ENCODE data around the gene TBC1D24.
A peak's percentile ranks its signal among the peaks of the same experiment; 100 is the strongest.
"Not testable (repeated sequence)": the region's sequence is repeated elsewhere in the genome, so short reads cannot be mapped to it uniquely, and the experiment has no call there.

Gene TBC1D24

GRCh38 chr16:2535625-2536013 lies 60.7 kb downstream of the TBC1D24 start:
- Histone ChIP-seq H3K4me3 (ENCODE audit: low read depth in 1 of 2, low read length in 2 of 2) (no peak overlapping the region), H3K27me3 (ENCODE audit: insufficient read depth, low read length, poor library complexity) (no peaks in the 10 kb centered on the region), H3K9me3 (ENCODE audit: insufficient read depth, low read length, severe bottlenecking) (no peaks in the 10 kb centered on the region), H2AFZ (ENCODE audit: low read depth, low read length) (no peak overlapping the region), H3K4me2 (ENCODE audit: insufficient read depth, low read length) (no peak overlapping the region), H3K4me1 (ENCODE audit: insufficient read depth, low read length) (peaks cover 54% of the 10 kb centered on the region), H3K36me3 (ENCODE audit: insufficient read depth, low read length) (peaks cover 3% of the 10 kb centered on the region; the same call in 1 of the 2 replicates), H3K9ac (ENCODE audit: low read depth, low read length) (no peak overlapping the region), H3K27ac (ENCODE audit: low read length) (no peak overlapping the region), H3K79me2 (ENCODE audit: insufficient read depth, low read length) (peaks cover 25% of the 10 kb centered on the region), H4K20me1 (ENCODE audit: insufficient read depth, low read length) (peaks cover 10% of the 10 kb centered on the region; the same call in 1 of the 2 replicates)
- ATAC-seq (ENCODE audit: insufficient read depth, low read depth) (no peak), DNase-seq (no peak)
- no peak for TF ChIP-seq EZH2 (IDR thresholded peaks at IDR 0.05; ENCODE audit: borderline replicate concordance, low read depth, low read length, severe bottlenecking)
- no peak for TF ChIP-seq CTCF (IDR thresholded peaks at IDR 0.05; ENCODE audit: borderline replicate concordance, extremely low read depth, low read length, poor library complexity, severe bottlenecking)

DNA sequence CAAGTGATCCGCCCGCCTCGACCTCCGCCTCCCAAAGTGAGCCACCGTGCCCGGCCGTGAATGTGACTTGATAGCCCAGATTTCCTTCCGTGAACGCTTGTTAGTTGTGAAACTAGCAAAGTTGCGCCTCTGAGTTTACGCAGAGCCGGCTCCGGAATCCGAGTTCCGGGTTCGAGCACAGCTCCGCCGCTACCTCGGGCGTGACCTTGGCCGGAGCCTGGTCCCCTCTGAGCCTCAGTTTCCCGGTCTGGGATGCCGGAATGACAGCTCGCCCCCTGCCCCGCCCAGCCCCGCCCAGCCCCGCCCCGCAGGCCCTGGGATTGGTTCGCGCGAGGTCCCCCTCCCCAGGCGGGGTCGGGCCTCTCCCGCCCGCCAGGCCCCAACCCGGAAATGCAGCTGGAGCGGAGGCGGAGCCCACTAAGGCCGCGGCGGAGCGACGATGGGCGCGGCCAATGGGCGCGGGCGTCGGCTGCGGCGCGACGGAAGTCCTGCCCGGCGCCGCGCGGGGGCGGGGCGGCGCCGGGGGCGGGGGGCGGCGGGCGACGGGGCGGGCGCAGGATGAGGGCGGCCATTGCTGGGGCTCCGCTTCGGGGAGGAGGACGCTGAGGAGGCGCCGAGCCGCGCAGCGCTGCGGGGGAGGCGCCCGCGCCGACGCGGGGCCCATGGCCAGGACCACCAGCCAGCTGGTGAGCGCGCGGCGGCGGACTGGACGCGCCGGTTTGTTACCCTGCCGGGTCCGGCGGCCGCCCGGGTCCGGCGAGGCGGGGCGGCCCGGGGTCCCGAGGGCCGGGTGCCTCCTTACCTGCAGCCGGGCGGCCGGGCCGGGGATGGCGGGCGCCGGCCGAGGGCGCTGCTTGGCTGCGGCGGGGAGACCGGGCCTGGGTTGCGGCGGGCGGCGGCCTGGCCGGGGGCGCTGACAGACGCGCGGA lies 62.8 kb downstream of the TBC1D24 start, which contains the start of gene PDPK1:
TSS of gene PDPK1 (plus strand) at position 571 of the 929 bp plus-strand sequence. CDS start at position 663, 92 bp downstream.
- TF ChIP-seq EZH2 (IDR thresholded peaks at IDR 0.05; ENCODE audit: borderline replicate concordance, low read depth, low read length, severe bottlenecking), result no peak
- TF ChIP-seq CTCF (IDR thresholded peaks at IDR 0.05; ENCODE audit: borderline replicate concordance, extremely low read depth, low read length, poor library complexity, severe bottlenecking), result no peak
- H3K36me3 ChIP-seq (ENCODE audit: insufficient read depth, low read length), result peaks cover 3% of the 10 kb centered on the region; the same call in 1 of the 2 replicates
- peak within 1 kb of the TSS; percentile 79 for H3K4me2 ChIP-seq (ENCODE audit: insufficient read depth, low read length)
- H2AFZ ChIP-seq (ENCODE audit: low read depth, low read length), result peak within 1 kb of the TSS; percentile 88
- peak within 1 kb of the TSS; percentile 68 for H3K9ac ChIP-seq (ENCODE audit: low read depth, low read length)
- ATAC-seq (ENCODE audit: insufficient read depth, low read depth), result peak; percentile 93
- peaks cover 37% of the 10 kb centered on the region for H3K79me2 ChIP-seq (ENCODE audit: insufficient read depth, low read length)
- H3K27ac ChIP-seq (ENCODE audit: low read length), result peak within 1 kb of the TSS; percentile 66
- H3K27me3 ChIP-seq (ENCODE audit: insufficient read depth, low read length, poor library complexity), result no peaks in the 10 kb centered on the region
- peak within 1 kb of the TSS; percentile 43 to 92; a peak in 3 of 4 replicates for H3K4me3 ChIP-seq (ENCODE audit: low read depth in 1 of 2, low read length in 2 of 2)
- peaks cover 19% of the 10 kb centered on the region; the same call in 1 of the 2 replicates for H4K20me1 ChIP-seq (ENCODE audit: insufficient read depth, low read length)
- peak; percentile 97 for DNase-seq
- peaks cover 40% of the 10 kb centered on the region for H3K4me1 ChIP-seq (ENCODE audit: insufficient read depth, low read length)
- H3K9me3 ChIP-seq (ENCODE audit: insufficient read depth, low read length, severe bottlenecking), result no peaks in the 10 kb centered on the region

- DNase-seq; H3K9me3 ChIP-seq (ENCODE audit: insufficient read depth, low read length, severe bottlenecking); H3K27me3 ChIP-seq (ENCODE audit: insufficient read depth, low read length, poor library complexity); H2AFZ ChIP-seq (ENCODE audit: low read depth, low read length); H3K27ac ChIP-seq (ENCODE audit: low read length); H3K36me3 ChIP-seq (ENCODE audit: insufficient read depth, low read length); ATAC-seq (ENCODE audit: insufficient read depth, low read depth): not testable (repeated sequence)
- H3K4me2 ChIP-seq (ENCODE audit: insufficient read depth, low read length), result peak overlapping the region; percentile 63
- peaks cover 19% of the 10 kb centered on the region; the same call in 1 of the 2 replicates for H4K20me1 ChIP-seq (ENCODE audit: insufficient read depth, low read length)
- peak overlapping the region in 1 of 2 experiments; percentile 58; a peak in 2 of 4 replicates for H3K4me3 ChIP-seq (ENCODE audit: low read depth in 1 of 2, low read length in 2 of 2)
- peaks cover 36% of the 10 kb centered on the region for H3K4me1 ChIP-seq (ENCODE audit: insufficient read depth, low read length)
- H3K9ac ChIP-seq (ENCODE audit: low read depth, low read length), result peak overlapping the region; percentile 68; the same call in 1 of the 2 replicates
- peaks cover 44% of the 10 kb centered on the region for H3K79me2 ChIP-seq (ENCODE audit: insufficient read depth, low read length)
Measured at GRCh38 chr16:2539192-2539844, 64.4 kb downstream of the TBC1D24 start.

All from DND-41 (cell line).